ENCODE measurements around the gene DCAF12L2.
"Not testable (repeated sequence)": the region's sequence is repeated elsewhere in the genome, so short reads cannot be mapped to it uniquely, and the experiment has no call there.

- TF ChIP-seq POLR2AphosphoS5 (IDR thresholded peaks at IDR 0.05; ENCODE audit: borderline replicate concordance, low read depth, low read length); EZH2 (IDR thresholded peaks at IDR 0.05); FOXP2 (optimal IDR thresholded peaks at IDR 0.05; ENCODE audit: control extremely low read depth, extremely low read length, insufficient read depth): not testable (repeated sequence)
Measured at GRCh38 chrX:126190888-126191287, 24.8 kb upstream of the DCAF12L2 start.

Data from SK-N-MC (cell line).